ENCODE measurements around the gene ITIH2.
"Not testable (repeated sequence)": the region's sequence is repeated elsewhere in the genome, so short reads cannot be mapped to it uniquely, and the experiment has no call there.

ITIH2 gene
- total RNA-seq: 0 to 0.04 (median 0) reads per million in 3 experiments

DNA sequence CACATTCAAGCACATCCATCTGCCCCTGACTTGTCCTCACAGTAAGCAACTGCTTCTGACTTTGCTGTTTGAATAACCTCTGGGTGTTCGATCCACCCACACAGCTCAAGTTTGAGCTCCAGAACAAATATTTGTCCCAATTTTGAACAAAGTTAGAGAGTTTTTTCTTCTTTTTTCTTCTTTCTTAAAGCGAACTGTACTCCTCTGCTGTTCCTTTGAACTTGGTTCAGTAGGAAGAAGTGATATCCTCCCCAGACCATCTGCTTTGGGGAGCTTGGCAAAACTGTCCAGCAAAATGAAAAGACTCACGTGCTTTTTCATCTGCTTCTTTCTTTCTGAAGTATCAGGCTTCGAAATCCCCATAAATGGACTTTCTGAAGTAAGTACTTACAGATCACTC lies at the start of gene ITIH2:
ITIH2 (plus strand) TSS at position 177 of the 400 bp plus-strand sequence; CDS start at position 296, 119 bp downstream.
- no peak for DNase-seq

DNA sequence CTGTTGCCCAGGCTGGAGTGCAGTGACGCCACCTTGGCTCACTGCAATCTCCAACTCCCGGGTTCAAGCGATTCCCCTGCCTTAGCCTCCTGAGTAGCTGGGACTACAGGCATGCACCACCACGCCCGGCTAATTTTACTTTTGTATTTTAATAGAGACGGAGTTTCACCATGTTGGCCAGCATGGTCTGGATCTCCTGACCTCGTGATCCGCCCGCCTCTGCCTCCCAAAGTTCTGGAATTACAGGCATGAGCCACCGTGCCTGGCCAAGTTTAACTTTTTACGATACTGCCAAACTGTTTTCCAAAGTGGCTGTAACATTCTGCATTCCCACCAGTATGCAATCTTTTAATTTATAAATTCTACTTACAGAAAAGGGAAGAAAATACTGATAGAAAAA lies 46.0 kb upstream of the ITIH2 start:
- DNase-seq: not testable (repeated sequence)

DNA sequence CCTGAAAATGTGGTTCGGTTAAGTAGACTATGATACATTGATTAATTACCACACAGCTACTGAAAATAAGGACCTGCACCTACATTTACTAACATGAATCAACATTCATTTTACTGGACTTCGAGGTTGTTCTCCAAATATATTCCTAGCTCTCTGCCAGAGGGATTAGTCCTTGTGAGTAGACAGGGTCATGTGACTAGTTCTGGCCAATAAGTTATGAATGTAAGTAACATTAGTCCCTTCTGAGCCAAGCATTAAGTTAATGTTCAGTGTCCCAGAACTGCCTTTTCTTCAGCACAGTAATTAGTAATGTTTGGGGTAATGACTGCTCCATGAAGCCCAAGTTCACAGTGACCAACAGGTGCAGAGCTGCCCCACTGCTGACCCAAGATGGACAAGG lies 45.6 kb upstream of the ITIH2 start:
- no peak for DNase-seq

GRCh38 chr10:7659560-7659959 lies 43.6 kb upstream of the ITIH2 start:
- no peak for DNase-seq

DNA sequence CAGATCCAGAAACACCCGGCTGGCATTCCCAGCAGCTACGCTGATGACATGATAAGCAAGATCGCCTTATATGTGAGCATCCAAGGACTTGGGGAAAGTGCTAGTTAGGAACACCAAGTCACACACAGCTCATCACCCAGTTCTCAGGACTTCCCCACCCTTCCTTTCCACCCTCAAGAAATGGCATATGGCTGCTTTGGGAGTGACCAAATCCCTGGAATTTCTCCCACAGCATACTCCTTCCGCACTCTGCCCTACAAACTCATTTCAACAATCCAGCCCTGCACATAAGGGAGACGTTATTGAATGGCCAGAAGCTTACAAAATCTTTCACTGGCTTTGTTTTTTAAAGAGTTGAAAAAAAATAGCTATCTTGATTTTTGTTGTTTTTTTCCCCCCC lies 40.6 kb upstream of the ITIH2 start:
- DNase-seq: no peak

DNA sequence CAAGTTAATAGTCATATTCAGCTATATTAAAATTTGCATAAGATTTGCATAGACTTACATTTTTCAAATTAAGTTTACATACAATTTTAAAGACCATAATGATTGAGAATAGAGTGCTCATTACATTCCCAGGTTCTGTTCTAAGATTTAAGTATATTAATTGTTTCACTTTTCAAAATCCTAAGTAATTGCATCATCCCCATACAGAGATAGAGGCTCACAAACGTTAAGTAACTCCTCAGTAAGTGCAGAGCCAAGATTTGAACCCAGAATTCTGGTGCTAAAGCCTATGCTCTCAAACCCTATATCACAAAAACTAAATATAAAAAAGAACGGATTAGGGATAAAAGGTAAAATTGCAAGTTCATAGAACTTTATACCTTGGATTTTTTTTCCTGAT lies 38.4 kb upstream of the ITIH2 start:
- no peak for DNase-seq

DNA sequence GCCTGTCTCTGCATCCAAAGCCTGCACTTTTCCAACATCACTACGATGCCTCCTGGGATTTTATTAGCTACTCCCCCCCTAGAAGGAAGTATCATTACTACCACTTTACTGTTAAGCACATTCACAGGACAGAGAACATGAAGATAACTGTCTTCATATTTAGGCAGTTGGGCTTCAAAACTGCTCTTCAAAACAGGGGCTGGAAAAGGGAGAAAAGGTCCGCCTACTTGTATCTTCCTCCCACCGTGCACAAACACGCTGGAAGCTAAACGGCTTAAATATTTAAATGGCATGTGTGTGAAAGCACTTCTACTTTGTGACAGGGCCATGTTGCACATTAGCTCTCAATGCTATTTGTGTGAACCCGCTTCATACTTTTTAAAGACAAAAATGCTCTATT lies 37.3 kb upstream of the ITIH2 start:
- no peak for DNase-seq

- no peak for DNase-seq
Observed at GRCh38 chr10:7666253-7667023, 36.7 kb upstream of the ITIH2 start, which contains the start of gene ITIH5. Gene ITIH5, minus strand, starts transcription at chr10:7666966. Its CDS starts 74 bp downstream, at chr10:7666892.

DNA sequence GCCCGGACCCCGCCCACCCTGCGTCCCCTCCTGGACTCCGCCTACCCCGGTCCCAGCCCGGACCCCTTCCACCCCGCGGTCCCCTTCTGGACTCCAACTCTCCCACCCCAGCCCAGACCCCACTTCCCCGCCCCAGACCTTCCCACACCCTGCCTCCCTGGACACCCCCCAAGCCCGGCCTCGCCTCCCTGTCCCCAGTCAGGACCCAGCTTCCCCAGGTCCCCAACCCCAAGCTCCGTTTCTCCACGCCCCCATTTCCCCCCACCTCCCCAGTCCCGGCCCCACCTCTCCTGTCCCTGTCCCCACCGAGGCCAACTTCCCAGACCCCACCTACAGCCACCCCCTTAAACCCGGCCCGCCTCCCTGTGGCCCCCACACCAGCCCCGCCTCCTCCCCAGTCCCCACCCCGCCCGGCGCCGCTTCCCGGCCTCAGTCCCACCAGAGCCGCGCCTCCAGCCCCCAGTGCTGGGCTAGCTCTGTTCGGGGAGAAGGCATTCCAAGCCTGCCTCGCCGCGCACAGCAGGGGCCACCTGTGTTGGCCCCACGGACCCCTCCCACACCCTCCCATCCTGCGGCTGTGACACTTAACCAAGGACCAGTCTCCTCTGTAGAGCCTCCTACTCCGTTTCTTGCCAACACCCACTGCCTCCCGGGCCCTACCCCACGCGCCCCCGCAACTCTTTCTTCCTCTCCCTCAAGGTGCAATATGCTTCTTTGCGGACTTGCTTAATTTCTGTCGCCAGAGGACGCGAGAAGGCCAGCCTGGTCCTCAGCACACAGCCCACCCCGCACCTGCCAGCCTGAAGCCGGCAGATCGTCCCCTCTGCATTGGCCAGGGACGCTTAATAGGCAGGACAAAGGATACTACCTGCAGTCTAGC lies 35.6 kb upstream of the ITIH2 start:
- no peak for DNase-seq

GRCh38 chr10:7670157-7670556 lies 33.0 kb upstream of the ITIH2 start:
- DNase-seq: no peak

DNA sequence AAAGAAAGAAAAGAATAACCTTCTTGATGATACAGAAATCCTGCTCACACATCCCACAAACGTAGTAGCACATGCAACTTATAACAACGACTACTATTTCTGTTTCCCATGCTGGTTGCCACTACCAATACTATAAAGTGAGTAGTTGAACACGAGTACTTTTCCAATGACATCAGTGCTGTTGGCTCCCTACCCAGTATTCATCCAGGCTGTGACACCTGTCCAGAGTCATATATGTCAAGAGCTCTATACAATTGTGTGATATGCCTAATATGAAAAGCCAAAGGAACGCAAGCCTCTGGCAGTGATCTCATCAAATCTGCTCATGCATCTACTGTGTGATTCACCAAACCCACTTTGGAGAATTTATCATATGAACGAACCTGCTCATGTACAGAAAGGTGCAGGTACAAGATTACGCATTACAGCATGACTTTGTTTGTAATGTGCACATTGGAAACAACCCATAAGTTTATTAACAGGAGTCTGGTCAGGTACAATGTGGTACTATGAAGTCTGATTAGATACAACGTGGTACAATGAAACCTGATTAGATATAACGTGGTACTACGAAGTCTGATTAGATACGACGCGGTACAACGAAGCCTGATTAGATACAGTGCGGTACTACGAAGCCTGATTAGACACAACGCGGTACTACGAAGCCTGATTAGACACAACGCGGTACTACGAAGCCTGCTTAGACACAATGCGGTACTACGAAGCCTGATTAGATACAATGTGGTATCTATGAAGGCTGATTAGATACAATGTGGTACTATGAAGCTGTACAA lies 30.6 kb upstream of the ITIH2 start:
- no peak for DNase-seq

GRCh38 chr10:7679256-7679655 lies 23.9 kb upstream of the ITIH2 start:
- no peak for DNase-seq

DNA sequence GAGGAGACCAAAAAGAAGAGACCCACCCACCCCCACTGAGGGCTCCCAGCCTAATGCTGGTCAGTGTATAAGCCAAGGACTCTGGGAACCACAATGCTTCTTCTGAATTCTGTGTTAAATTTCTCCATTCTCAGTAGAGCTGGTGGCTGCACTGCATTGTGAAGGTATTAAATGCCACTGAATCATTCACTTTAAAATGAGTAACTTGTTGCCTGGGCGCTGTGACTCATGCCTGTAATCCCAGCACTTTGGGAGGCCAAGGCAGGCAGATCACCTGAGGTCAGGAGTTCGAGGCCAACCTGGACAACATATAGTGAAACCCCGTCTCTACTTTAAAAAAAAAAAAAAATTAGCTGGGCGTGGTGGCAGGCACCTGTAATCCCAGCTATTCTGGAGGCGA lies 23.0 kb upstream of the ITIH2 start:
- not testable (repeated sequence) for DNase-seq

DNA sequence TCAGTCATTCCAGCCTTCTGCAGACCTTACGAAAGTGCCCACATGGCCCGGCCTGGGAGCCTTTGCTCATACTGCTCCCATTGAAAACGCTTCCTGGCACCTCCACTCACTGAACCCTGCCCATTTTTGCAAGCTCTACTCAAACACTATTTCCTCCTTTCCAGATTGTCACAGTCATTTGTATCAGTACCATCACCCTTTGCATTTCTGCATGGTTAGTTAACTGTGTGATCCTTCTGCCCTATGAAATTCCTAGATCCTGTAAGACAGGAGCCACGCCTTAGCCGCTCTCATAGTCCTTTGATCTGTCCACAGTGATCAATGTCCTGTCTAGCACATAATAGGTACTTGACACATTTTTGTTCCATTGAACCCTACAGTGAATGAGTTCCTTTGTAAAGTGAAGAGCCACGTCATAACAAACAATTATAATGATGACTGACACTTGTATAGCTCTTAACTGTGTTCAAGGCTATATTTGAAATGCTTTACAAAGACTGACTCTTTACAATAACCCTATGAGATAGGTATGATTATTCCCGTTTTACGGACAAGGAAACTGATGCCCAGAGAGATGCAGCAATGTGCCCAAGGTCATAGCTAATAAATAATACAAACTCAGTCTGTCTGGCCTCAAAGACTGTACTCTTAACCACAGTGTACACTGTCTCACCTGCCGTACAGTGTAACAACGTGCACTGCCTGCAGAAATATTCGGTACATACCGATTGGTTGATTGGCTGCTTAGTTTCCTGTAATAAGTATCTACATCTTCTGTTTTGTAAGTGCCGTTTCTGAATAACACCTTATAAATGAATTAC lies 16.6 kb upstream of the ITIH2 start:
- no peak for DNase-seq

DNA sequence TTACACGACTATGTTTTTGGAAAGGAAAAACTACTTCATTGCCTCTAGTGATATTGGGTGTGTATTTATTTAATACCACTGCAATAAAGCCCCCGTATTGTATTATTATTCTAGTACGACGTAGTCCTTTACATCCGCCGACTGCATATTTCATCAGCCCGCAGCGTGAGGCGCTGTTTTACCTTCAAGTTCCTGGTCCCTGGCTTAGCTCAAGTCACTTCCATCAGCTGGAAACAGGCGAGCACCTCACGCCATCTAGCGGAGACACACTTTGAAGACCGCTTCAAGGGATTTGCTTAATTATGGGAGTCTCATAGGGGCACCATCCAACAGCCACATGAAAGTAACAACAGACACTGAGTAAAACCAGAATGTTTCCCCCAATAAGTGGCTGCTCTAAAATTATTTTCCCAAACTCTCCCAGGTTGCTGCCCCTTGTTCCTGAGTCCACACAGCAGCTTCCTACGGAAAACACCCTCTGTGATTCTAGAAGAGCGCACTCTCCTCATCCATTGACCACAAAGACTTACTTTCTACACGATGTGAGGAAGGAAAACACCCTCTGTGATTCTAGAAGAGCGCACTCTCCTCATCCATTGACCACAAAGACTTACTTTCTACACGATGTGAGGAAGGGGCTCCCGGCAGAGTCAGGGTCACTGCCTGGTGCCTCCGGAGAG lies 15.7 kb upstream of the ITIH2 start:
- DNase-seq: peak; percentile 67

DNA sequence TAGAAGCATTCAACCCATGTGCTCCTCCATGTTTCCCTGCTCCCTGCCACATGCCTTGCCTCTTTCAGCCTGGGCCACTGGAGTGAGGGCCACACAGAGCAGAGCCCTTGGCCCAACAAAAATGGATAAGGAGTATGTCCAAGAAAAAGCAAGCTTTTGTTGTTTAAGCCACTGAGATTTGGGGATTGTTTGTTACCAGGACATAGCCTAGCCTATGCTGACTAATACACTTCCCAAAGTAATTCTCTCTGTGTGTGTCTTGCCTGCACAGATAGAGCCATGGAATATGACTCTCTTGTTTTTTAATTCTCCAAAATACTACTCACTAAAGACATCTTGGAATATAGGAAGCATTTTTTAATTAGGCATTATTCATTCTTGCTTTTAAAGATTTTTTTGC lies 13.5 kb upstream of the ITIH2 start:
- DNase-seq: no peak

DNA sequence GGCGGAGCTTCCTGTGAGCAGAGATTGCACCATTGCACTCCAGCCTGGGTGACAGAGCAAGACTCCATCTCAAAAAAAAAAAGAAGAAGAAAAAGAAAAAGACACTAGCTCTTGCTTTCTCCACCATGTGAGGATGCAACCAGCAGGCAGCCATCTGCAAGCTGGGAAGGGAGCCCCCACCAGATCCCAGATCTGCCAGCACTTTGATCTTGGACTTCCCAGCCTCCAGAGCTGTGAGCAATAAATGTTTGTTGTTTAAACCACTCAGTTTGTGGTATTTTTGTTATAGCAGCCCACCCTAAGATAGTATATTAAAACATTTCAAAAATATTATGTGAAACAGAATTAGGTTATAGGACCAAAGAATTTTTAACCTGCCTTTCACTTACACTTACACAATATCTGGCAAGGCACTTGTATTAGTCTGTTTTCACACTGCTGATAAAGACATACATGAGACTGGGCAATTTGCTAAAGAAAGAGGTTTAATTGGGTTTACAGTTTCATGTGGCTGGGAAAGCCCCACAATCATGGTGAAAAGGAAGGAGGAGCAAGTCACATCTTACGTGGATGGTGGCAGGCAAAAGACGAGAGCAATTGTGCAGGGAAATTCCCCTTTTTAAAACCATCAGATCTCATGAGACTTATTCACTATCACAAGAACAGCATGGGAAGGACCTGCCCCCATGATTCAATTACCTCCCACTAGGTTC lies 12.1 kb upstream of the ITIH2 start:
- not testable (repeated sequence) for DNase-seq

DNA sequence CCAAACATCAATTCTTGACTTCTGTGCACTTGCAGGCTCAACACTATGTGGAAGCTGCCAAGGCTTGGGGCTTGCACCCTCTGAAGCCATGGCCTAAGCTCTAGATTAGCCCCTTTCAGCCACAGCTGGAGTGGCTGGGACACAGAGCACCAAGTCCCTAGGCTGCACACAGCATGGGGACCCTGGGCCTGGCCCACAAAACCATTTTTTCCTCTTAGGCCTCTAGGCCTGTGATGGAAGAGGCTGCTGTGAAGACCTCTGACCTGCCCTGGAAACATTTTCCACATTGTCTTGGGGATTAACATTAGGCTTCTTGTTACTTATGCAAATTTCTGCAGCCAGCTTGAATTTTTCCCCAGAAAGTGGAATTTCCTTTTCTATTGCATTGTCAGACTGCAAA lies 10.7 kb upstream of the ITIH2 start:
- DNase-seq: not testable (repeated sequence)

- not testable (repeated sequence) for DNase-seq
Observed at GRCh38 chr10:7693194-7693593, 9.9 kb upstream of the ITIH2 start.

DNA sequence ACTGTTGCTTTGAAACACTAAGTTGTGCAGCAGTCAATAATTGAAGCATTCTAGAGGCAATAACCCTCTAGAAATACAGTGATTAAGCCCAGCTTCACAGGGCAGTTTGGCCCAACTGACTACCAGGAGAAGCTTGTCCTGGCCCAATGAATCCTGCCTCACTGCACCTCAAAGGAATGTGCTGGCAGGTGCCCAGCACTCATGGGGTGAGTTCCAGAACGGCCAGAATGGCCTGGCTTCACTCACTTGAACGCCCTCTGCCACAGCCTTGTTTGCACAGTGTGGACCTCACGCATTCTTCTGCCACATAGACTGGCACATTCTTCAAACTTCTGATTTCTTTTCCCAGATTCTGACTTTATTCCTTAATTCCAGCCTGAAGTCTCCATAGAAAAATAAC lies 6.6 kb upstream of the ITIH2 start:
- no peak for DNase-seq

GRCh38 chr10:7697426-7697825 lies 5.7 kb upstream of the ITIH2 start:
- DNase-seq: no peak
